Measurements from ENCODE around the gene TCEA3.

TCEA3 gene

GRCh38 chr1:23362218-23362713, 62.3 kb downstream of the TCEA3 start:
- no peak for DNase-seq

- no peak for DNase-seq
Observed at GRCh38 chr1:23358310-23358875, 66.2 kb downstream of the TCEA3 start.

- DNase-seq, result no peak
Observed at GRCh38 chr1:23357138-23357908, 67.2 kb downstream of the TCEA3 start.

GRCh38 chr1:23356471-23357137, 67.9 kb downstream of the TCEA3 start:
- peak; percentile 14 for DNase-seq

GRCh38 chr1:23354245-23354644, 70.3 kb downstream of the TCEA3 start:
- DNase-seq, result no peak

- DNase-seq, result no peak
Observed at GRCh38 chr1:23352096-23352695, 72.4 kb downstream of the TCEA3 start.

GRCh38 chr1:23345920-23346319, 78.6 kb downstream of the TCEA3 start:
- DNase-seq, result no peak

- DNase-seq, result peak; percentile 48
Observed at GRCh38 chr1:23344987-23345472, 79.5 kb downstream of the TCEA3 start.

GRCh38 chr1:23344111-23344986, 80.2 kb downstream of the TCEA3 start, which contains the start of gene HNRNPR:
HNRNPR (minus strand) TSS chr1:23344284; CDS start chr1:23341008, 3,276 bp downstream.
- DNase-seq, result peak; percentile 99

- DNase-seq, result peak; percentile 36
Observed at GRCh38 chr1:23343221-23344110, 81.1 kb downstream of the TCEA3 start.

- no peak for DNase-seq
Observed at GRCh38 chr1:23341931-23342692, 82.4 kb downstream of the TCEA3 start.

GRCh38 chr1:23339632-23340031, 84.9 kb downstream of the TCEA3 start:
- DNase-seq, result no peak

- no peak for DNase-seq
Observed at GRCh38 chr1:23337869-23338268, 86.7 kb downstream of the TCEA3 start.

- no peak for DNase-seq
Observed at GRCh38 chr1:23331713-23332112, 92.8 kb downstream of the TCEA3 start.

Measured in NCI-H146 (cell line).